H1 (cell line): ENCODE data around the gene FAM98A. TPM values are rescaled to one million over a fixed set of nuclear protein-coding genes. Genes with fewer than 3 reads are reported as not detected.

Experiments used
- BCL11A ChIP-seq, 2 experiments: IDR thresholded peaks; one replicate each; pipeline ENCODE4 v1.6.1; 2011; ENCODE audit warnings: low read depth in 2 of 2, low read length in 2 of 2, mild to moderate bottlenecking in 2 of 2
- CBX5 ChIP-seq: fragments of 300-800, 300-1000 bp; sonication (generic); IDR thresholded peaks from 2 replicates; pipeline ENCODE4 v1.7.1; 2016; ENCODE audit warnings: antibody characterized with exemption, low read length, low read depth
- CREB1 ChIP-seq: IDR thresholded peaks from 2 replicates; pipeline ENCODE4 v1.6.1; 2012; ENCODE audit warnings: inconsistent platforms
- SAP30 ChIP-seq: fragments of 300-600 bp; sonication (generic); IDR thresholded peaks from 2 replicates; pipeline ENCODE4 v1.7.1; 2012; ENCODE audit warnings: low read length, moderate library complexity, mild to moderate bottlenecking, inconsistent platforms; ENCODE audit not compliant: insufficient read depth, insufficient replicate concordance
- SIX5 ChIP-seq: IDR thresholded peaks from 2 replicates; pipeline ENCODE4 v1.6.1; 2011; ENCODE audit warnings: mild to moderate bottlenecking, low read depth, low read length
- polyA plus RNA-seq, 7 experiments: library from polyadenylated mRNA; depleted of rRNA in 3 of 7; stranded (reverse) in 5 of 7; unstranded in 2 of 7; fragments of >200 nt in 5 of 7; fragments of 200-250 nt in 2 of 7; gene quantifications; 1 replicate in 5 of 7; 2 replicates in 1 of 7; 4 replicates in 1 of 7; pipeline versions ENCODE4 v1.2.1 to v1.2.3, GENCODE V29; 2011 to 2013; ENCODE audit warnings: missing spikeins in 2 of 7, mixed read lengths in 2 of 7
- total RNA-seq: library from RNA; stranded (reverse); fragmentation: NEBNext Ultra II Directional; extraction: Animal tissue kit (Norgen Biotek cat#: 25700); gene quantifications from 2 replicates; pipeline ENCODE4 v1.2.1, GENCODE V29; 2021
- TF ChIP-seq, protein P1 (sequence below): IDR thresholded peaks from 2 replicates; pipeline ENCODE4 v1.6.1; 2012; ENCODE audit warnings: inconsistent platforms

FAM98A gene
- total and polyA plus RNA-seq, 2 of the 8 experiments (the other 6 are each of a cell fraction or from before 2014, with no cell fraction given): 53.2 to 103 TPM

- TF ChIP-seq SAP30 (no peak), CBX5 (no peak), BCL11A (IDR thresholded peaks at IDR 0.05; ENCODE audit: low read depth in 2 of 2, low read length in 2 of 2) (no peak), SIX5 (no peak), CREB1 (no peak)
- TF ChIP-seq, protein P1, sequence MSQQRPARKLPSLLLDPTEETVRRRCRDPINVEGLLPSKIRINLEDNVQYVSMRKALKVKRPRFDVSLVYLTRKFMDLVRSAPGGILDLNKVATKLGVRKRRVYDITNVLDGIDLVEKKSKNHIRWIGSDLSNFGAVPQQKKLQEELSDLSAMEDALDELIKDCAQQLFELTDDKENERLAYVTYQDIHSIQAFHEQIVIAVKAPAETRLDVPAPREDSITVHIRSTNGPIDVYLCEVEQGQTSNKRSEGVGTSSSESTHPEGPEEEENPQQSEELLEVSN: no peak
- TF ChIP-seq, all 59 proteins: peak for 0
Measured at GRCh38 chr2:33579227-33579626, 19.9 kb downstream of the FAM98A start (continued).
